WTC11 (cell line): ENCODE measurements around the gene RBM19.

ENCODE experiments used
- ATF2 ChIP-seq: sonication (generic); formaldehyde crosslinking; IDR thresholded peaks from 2 replicates; pipeline ENCODE4 v1.8.1; 2022; ENCODE audit warnings: low read depth, missing genetic modification reagents, borderline replicate concordance
- ELF4 ChIP-seq: sonication (generic); formaldehyde crosslinking; IDR thresholded peaks from 2 replicates; pipeline ENCODE4 v1.8.1; 2022; ENCODE audit warnings: low read depth, mild to moderate bottlenecking, moderate library complexity, missing genetic modification reagents
- JUN ChIP-seq: sonication (generic); formaldehyde crosslinking; IDR thresholded peaks from 2 replicates; pipeline ENCODE4 v1.8.0; 2023; ENCODE audit warnings: mild to moderate bottlenecking, missing genetic modification reagents
- MYBL2 ChIP-seq: sonication (generic); formaldehyde crosslinking; IDR thresholded peaks from 2 replicates; pipeline ENCODE4 v1.8.1; 2023; ENCODE audit warnings: mild to moderate bottlenecking, moderate library complexity, missing genetic modification reagents
- PREB ChIP-seq: sonication (generic); formaldehyde crosslinking; IDR thresholded peaks from 2 replicates; pipeline ENCODE4 v1.8.1; 2022; ENCODE audit warnings: mild to moderate bottlenecking, missing genetic modification reagents, moderate library complexity, borderline replicate concordance
- RELA ChIP-seq: sonication (generic); formaldehyde crosslinking; IDR thresholded peaks from 2 replicates; pipeline ENCODE4 v1.8.1; 2022; ENCODE audit warnings: missing genetic modification reagents, mild to moderate bottlenecking, borderline replicate concordance
- RORB ChIP-seq: fragments of 250-450 bp; sonication (Bioruptor Pico); IDR thresholded peaks from 2 replicates; pipeline ENCODE4 v1.9.0; 2021; ENCODE audit warnings: mild to moderate bottlenecking
- TCF7 ChIP-seq: sonication (generic); formaldehyde crosslinking; IDR thresholded peaks from 2 replicates; pipeline ENCODE4 v1.8.0; 2022; ENCODE audit warnings: mild to moderate bottlenecking, low read depth, missing genetic modification reagents, moderate library complexity
- TEAD4 ChIP-seq: sonication (generic); formaldehyde crosslinking; IDR thresholded peaks from 2 replicates; pipeline ENCODE4 v1.8.0; 2022; ENCODE audit warnings: mild to moderate bottlenecking, missing genetic modification reagents
- TF ChIP-seq, protein P1 (sequence below): fragments of 200-600 bp; IDR thresholded peaks from 2 replicates; pipeline ENCODE4 v1.8.0; 2022; ENCODE audit warnings: antibody characterized with exemption

DNA sequence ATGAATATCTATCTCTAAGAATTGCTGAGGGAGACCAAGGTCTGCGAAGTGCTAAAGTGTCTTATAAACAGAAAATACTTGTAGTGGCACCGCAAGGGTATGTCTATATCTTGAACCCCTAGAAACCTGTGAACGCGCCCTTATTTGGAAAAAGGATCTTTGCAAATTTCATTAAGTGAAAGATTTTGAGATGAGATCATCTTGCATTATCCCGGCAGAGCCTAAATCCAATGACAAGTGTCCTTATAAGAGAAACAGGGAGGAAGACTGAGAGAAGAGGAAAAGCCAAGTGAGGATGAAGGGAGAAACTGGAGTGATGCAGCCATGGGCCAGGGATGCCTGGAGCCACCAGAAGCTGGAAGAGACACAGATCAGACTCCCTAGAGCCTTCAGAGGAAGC, 27.7 kb downstream of the RBM19 start:
- TF ChIP-seq, protein P1, sequence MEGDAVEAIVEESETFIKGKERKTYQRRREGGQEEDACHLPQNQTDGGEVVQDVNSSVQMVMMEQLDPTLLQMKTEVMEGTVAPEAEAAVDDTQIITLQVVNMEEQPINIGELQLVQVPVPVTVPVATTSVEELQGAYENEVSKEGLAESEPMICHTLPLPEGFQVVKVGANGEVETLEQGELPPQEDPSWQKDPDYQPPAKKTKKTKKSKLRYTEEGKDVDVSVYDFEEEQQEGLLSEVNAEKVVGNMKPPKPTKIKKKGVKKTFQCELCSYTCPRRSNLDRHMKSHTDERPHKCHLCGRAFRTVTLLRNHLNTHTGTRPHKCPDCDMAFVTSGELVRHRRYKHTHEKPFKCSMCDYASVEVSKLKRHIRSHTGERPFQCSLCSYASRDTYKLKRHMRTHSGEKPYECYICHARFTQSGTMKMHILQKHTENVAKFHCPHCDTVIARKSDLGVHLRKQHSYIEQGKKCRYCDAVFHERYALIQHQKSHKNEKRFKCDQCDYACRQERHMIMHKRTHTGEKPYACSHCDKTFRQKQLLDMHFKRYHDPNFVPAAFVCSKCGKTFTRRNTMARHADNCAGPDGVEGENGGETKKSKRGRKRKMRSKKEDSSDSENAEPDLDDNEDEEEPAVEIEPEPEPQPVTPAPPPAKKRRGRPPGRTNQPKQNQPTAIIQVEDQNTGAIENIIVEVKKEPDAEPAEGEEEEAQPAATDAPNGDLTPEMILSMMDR = no peak
- TF ChIP-seq JUN (no peak), PREB (CRISPR knock-in tag) (no peak), RELA (CRISPR knock-in tag) (no peak), TEAD4 (no peak), TCF7 (no peak), RORB (CRISPR knock-in tag) (no peak), ATF2 (CRISPR knock-in tag) (no peak), ELF4 (CRISPR knock-in tag) (no peak), MYBL2 (no peak)
